ENCODE measurements around the gene GPR31.

DNA sequence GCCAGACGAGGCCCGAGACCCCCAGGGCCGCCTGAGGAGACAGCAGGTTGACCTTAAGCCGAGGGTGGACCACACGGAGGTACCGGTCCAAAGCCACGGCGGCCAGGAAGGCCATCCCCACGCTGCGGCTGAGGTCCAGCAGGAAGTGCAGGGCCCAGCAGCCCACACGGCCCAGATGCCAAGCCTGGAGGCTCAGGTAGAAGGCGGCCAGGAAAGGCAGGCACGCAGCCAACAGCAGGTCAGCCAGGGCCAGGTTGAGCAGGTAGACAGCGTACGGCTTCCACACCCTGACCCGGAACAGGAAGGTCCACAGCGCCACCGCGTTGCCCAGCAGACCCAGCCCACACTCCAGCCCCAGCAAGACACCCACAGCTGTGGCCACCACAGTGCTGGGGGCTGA, 366 bp downstream of the GPR31 start:
- no peak for TF ChIP-seq CTCF (IDR thresholded peaks at IDR 0.05)
- TF ChIP-seq EZH2 (IDR thresholded peaks at IDR 0.05; ENCODE audit: borderline replicate concordance, insufficient read depth, low read depth, low read length, poor library complexity, severe bottlenecking), result no peak
